GM12872 (cell line): ENCODE data around the gene COL20A1.

Source experiments
- CTCF ChIP-seq: IDR thresholded peaks from 3 replicates; pipeline ENCODE4 v1.5.1; 2011; ENCODE audit warnings: low read depth, mild to moderate bottlenecking, low read length, moderate library complexity; ENCODE audit not compliant: insufficient read depth

COL20A1 gene

GRCh38 chr20:63286781-63287696 lies 5.9 kb upstream of the COL20A1 start:
- no peak for TF ChIP-seq CTCF

GRCh38 chr20:63287697-63288580 lies 5.0 kb upstream of the COL20A1 start:
- no peak for TF ChIP-seq CTCF

GRCh38 chr20:63288581-63289251 lies 4.3 kb upstream of the COL20A1 start:
- no peak for TF ChIP-seq CTCF

GRCh38 chr20:63289311-63290135 lies 3.5 kb upstream of the COL20A1 start:
- no peak for TF ChIP-seq CTCF

GRCh38 chr20:63290136-63290676 lies 2.8 kb upstream of the COL20A1 start:
- TF ChIP-seq CTCF, result no peak

- peak; percentile 79 for TF ChIP-seq CTCF
Observed at GRCh38 chr20:63290677-63291472, 2.1 kb upstream of the COL20A1 start.
